Activated CD4-positive, alpha-beta memory T cell treated with anti-CD3 and anti-CD28 coated beads for 36 hours (primary cell): Measurements from ENCODE around the gene PLEKHF1. TPM values are rescaled to one million over a fixed set of nuclear protein-coding genes. Genes with fewer than 3 reads are reported as not detected.

Experiments used
- CTCF ChIA-PET: fragments of 350-600 bp; sonication (Branson Sonifier 250); formaldehyde crosslinking; loops from one replicate; lab custom pipeline; 2021; ENCODE audit warnings: antibody characterized with exemption, inconsistent platforms; lab: Charles Lee
- POLR2A ChIA-PET: fragments of 350-600 bp; sonication (Branson Sonifier 250); formaldehyde crosslinking; loops from one replicate; lab custom pipeline; 2021; ENCODE audit warnings: antibody characterized with exemption; lab: Charles Lee
- DNase-seq: peaks from one replicate; pipeline ENCODE4 v3.0.0-alpha.2; 2020
- H3K27ac Mint-ChIP-seq: one replicate; pipeline ENCODE4 v1.8.0; 2021; ENCODE audit warnings: mixed read lengths
- H3K27me3 Mint-ChIP-seq: one replicate; pipeline ENCODE4 v1.8.0; 2021; ENCODE audit warnings: mixed read lengths
- H3K36me3 Mint-ChIP-seq: one replicate; pipeline ENCODE4 v1.8.0; 2021; ENCODE audit warnings: mixed read lengths
- H3K4me1 Mint-ChIP-seq: one replicate; pipeline ENCODE4 v1.8.0; 2021; ENCODE audit warnings: low read depth, mixed read lengths
- H3K4me3 Mint-ChIP-seq: one replicate; pipeline ENCODE4 v1.8.0; 2021; ENCODE audit warnings: mild to moderate bottlenecking, mixed read lengths
- H3K9me3 Mint-ChIP-seq: one replicate; pipeline ENCODE4 v1.8.0; 2021; ENCODE audit warnings: mixed read lengths
- intact Hi-C: fragments of 100-400 bp; cut with micrococcal nuclease; formaldehyde crosslinking; loops from one replicate; pipeline ENCODE4 v1.15.1; 2023
- total RNA-seq, 2 experiments: library from RNA; stranded (reverse); gene quantifications; one replicate each; pipeline ENCODE4 v1.2.3, GENCODE V29; 2021

Gene PLEKHF1
- total RNA-seq, 2 experiments from 2014 or later: 23.6 to 24.3 TPM

DNA sequence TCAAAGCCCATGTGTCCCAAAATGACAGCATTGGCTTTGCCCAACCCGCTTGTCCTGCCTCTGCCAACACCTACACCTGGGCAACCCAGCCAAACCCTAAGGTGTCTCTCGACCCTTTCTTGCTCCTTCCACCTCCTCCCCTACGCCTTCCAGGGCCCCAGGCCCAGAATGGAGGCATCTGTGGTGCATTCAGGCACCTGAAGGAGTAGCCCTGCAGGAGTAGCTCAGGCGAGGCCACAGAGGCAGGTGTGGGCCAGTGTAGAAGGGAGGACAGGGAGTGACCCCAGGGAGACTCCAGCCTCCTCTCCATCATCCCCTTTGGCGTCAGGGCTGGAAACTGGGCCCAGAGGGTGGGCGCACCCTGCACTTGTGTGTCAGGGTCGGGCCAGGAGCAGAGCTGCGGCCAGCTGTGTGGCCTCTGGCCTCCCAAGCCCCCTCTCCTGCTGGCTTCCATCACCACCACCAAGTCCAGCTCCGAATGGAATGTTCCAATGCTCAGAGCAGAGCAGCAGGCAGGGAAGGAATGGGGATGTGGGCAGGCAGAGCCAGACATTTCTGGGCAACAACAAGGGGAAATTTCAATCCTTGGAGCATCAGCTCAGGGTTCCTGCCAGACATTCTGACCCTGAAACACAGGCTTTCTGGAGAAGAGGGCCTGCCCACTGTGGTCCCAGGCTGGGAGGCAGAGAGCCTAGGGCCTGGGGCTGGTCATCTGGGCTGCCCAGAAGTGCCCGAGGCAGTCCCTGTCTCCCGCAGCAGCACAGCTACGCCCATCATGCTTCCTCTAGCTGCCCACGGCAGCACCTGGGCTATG, 16.4 kb downstream of the PLEKHF1 start:
- ChIA-PET CTCF (interaction anchor here (1.1 to 2.6 kb wide), 9 partner anchors 9 to 74 kb away, joined by 3 to 11 read pairs (median 7); partner anchors contain the start of genes C19orf12 and PLEKHF1), POLR2A (interaction anchor here (2.2 to 6.3 kb wide), 2 partner anchors 9 to 14 kb away, joined by 16 to 37 read pairs; partner anchors contain the start of gene PLEKHF1)
- H3K27me3 Mint-ChIP-seq: no peaks in the 10 kb centered on the region
- H3K27ac Mint-ChIP-seq: peak overlapping the region; percentile 89
- H3K36me3 Mint-ChIP-seq: peaks cover 4% of the 10 kb centered on the region
- intact Hi-C loops: no loop called here
- peak overlapping the region; percentile 63 for H3K4me3 Mint-ChIP-seq
- H3K9me3 Mint-ChIP-seq: no peaks in the 10 kb centered on the region
- peaks cover 52% of the 10 kb centered on the region for H3K4me1 Mint-ChIP-seq
- no peak for DNase-seq

DNA sequence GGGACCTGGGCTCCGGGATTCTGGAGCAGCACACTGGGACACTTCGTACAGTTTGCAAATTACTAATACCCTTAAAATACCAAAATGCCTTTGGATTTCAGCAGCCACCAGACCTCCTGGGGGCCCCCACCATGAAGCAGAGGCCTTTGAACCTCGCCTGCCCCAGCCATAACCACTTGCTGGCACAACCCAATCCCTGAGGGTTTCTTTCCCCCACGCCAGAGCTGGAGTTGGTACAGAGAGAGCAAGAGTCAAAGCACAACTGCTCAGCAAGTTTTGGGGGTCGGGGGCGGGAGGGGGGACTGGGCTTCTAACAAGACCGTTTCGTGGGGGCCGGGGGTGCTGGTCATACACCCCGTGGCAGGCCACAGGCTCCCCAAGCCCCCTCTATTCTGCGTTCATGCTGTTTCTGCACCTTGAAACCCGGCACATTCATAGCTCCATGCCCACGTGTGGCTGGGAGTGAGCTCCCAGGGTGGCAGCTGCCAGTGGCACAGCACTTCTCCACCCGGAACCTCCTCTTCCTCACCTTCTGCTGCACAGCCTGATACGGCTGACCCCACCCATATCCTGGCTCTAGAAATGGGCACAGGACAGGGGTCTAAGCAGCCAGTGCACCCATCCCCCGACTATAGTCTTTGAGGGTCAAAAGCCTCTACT, 17.1 kb downstream of the PLEKHF1 start:
- DNase-seq: no peak
- H3K9me3 Mint-ChIP-seq: no peaks in the 10 kb centered on the region
- ChIA-PET CTCF (interaction anchor here (1.1 to 2.4 kb wide), 6 partner anchors 8 to 75 kb away, joined by 3 to 11 read pairs (median 7); partner anchors contain the start of gene C19orf12), POLR2A (interaction anchor here (0.6 to 6.3 kb wide), 3 partner anchors 10 to 76 kb away, joined by 4 to 37 read pairs (median 16); partner anchors contain the start of gene PLEKHF1)
- H3K27me3 Mint-ChIP-seq: no peaks in the 10 kb centered on the region
- no peaks in the 10 kb centered on the region for H3K36me3 Mint-ChIP-seq
- H3K4me1 Mint-ChIP-seq: peaks cover 51% of the 10 kb centered on the region
- H3K4me3 Mint-ChIP-seq: no peak overlapping the region
- intact Hi-C loops: no loop called here
- H3K27ac Mint-ChIP-seq: no peak overlapping the region

DNA sequence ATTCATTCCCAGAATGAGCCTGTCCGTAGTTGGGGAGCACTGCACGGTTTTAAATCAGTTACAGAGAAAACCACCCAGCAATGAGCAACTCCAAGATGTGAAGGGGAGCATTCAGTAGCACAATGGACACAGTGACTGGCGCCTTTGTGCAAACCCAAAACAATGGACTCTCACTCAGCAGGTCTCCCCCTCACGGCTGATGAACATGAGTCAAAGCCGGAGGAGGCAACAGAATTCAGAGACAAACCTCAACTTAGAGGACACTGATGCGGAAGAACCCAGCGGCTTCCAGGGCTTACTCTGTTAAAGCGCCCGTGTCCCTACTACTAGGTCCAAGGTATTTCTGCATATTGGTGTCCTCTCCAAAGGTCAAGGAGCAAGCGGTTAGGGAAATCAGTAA, 17.7 kb downstream of the PLEKHF1 start:
- Mint-ChIP-seq H3K4me1 (peaks cover 53% of the 10 kb centered on the region), H3K27ac (no peak overlapping the region), H3K9me3 (no peaks in the 10 kb centered on the region), H3K27me3 (no peaks in the 10 kb centered on the region), H3K36me3 (no peaks in the 10 kb centered on the region), H3K4me3 (no peak overlapping the region)
- no peak for DNase-seq
- ChIA-PET CTCF (interaction anchor here (2.4 kb wide), 1 partner anchor 33 kb away, joined by 9 read pairs; the partner anchor contains the start of gene C19orf12), POLR2A (interaction anchor here (0.6 to 1.1 kb wide), 2 partner anchors 11 to 76 kb away, joined by 3 to 4 read pairs; no protein-coding TSS in a partner anchor)
- intact Hi-C loops: no loop called here

DNA sequence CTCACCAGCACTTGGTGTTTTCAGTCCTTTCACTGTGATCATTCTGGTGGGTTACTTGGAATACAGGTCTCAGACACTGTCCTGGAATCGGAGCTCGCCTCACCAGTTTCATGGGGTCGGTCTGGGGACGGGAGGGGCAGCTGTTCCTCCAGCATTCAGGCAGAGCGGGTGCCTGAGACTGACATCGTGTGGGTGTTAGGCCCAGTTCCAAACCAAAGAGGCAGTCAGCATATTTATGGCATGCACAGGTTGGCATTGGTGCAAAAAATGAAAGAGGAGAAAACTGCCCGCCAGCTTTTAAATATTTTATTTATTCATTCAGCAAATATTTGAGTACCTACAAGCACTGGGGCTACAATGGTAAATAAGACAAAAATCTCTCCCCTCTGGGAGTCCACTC, 20.1 kb downstream of the PLEKHF1 start:
- H3K4me3 Mint-ChIP-seq: no peak overlapping the region
- no peak overlapping the region for H3K27ac Mint-ChIP-seq
- peaks cover 4% of the 10 kb centered on the region for H3K9me3 Mint-ChIP-seq
- H3K4me1 Mint-ChIP-seq: peaks cover 47% of the 10 kb centered on the region
- intact Hi-C loops: no loop called here
- ChIA-PET CTCF (interaction anchor here (1.2 to 1.6 kb wide), 2 partner anchors 18 to 75 kb away, joined by 3 to 4 read pairs; no protein-coding TSS in a partner anchor), POLR2A (interaction anchor here (0.8 to 1.3 kb wide), 2 partner anchors 14 to 79 kb away, joined by 3 read pairs; partner anchors contain the start of gene POP4)
- no peak for DNase-seq
- H3K27me3 Mint-ChIP-seq: no peaks in the 10 kb centered on the region
- peaks cover 5% of the 10 kb centered on the region for H3K36me3 Mint-ChIP-seq

DNA sequence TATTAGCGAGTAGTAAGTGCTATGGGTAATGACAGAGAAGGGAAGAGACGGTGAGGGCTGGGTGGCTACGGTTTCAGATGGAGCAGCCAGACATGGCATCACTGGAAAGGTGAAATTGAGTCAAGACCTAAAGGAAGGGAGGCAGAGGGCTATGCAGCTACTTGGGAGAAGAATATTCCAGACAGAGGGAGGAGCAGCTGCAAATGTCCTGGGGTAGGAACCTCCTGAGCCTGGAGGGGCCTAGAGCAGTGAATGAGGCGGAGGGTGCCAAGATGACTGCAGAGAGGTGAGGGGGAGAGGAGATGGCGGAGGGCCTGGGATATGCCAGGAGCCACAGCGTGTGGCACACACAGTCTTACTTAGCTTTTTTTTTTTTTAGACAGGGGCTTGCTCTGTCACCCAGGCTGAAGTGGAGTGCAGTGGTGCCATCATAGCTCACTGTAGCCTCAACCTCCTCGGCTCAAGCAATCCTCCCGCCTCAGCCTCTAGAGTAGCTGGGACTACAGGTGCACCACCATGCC, 21.1 kb downstream of the PLEKHF1 start:
- ChIA-PET POLR2A (interaction anchor here (0.7 to 1.4 kb wide), 2 partner anchors 8 to 80 kb away, joined by 3 read pairs; partner anchors contain the start of gene POP4), CTCF (interaction anchor here (0.7 to 1.6 kb wide), 5 partner anchors 15 to 303 kb away, joined by 3 to 9 read pairs (median 4); partner anchors contain the start of gene PLEKHF1)
- Mint-ChIP-seq H3K36me3 (peaks cover 5% of the 10 kb centered on the region), H3K9me3 (peaks cover 10% of the 10 kb centered on the region), H3K4me3 (no peak overlapping the region), H3K4me1 (peaks cover 41% of the 10 kb centered on the region), H3K27ac (no peak overlapping the region), H3K27me3 (no peaks in the 10 kb centered on the region)
- intact Hi-C loops: no loop called here
- no peak for DNase-seq

DNA sequence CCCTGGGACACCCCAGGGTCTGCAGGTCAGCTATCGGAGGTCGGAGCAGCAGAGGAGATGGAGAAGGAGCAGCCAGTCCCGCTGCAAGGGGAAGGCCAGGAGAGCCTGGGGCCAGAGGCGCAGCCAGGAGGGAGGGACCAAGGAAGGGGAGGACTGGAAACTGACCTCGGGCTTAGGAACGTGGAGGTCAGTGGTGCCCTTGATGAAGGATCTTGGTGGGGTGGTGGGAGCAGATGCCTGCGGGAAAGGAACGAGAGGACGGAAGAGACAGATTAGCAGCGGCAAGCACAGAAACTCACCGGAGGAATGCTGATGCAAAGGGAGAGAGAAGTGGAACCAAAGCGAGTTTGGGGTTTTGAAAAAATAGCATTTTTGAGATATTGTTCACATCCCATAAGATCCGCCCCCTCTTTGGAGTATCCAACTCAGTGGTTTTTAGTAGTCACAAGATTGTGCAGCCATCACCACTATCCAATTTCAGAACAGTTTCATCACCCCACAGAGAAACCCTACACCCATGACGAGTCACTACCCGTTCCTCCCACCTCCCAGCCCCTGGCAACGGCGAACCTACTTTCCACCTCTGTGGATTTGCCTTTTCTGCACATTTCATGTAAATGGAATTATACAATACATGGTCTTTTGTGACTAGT, 22.1 kb downstream of the PLEKHF1 start:
- Mint-ChIP-seq H3K27ac (peak overlapping the region; percentile 76), H3K9me3 (peaks cover 10% of the 10 kb centered on the region), H3K36me3 (peaks cover 5% of the 10 kb centered on the region), H3K27me3 (no peaks in the 10 kb centered on the region), H3K4me3 (no peak overlapping the region), H3K4me1 (peaks cover 37% of the 10 kb centered on the region)
- POLR2A ChIA-PET: interaction anchor here (0.7 to 1.4 kb wide), 2 partner anchors 9 to 81 kb away, joined by 3 read pairs; partner anchors contain the start of gene POP4
- CTCF ChIA-PET: interaction anchor here (0.7 to 7.9 kb wide), 5 partner anchors 16 to 304 kb away, joined by 3 to 130 read pairs (median 5); partner anchors contain the start of gene PLEKHF1
- intact Hi-C loops: loop anchor here (1.0 kb wide), 1 partner anchor 16 kb away; no protein-coding TSS in a partner anchor
- peak; percentile 78 for DNase-seq

DNA sequence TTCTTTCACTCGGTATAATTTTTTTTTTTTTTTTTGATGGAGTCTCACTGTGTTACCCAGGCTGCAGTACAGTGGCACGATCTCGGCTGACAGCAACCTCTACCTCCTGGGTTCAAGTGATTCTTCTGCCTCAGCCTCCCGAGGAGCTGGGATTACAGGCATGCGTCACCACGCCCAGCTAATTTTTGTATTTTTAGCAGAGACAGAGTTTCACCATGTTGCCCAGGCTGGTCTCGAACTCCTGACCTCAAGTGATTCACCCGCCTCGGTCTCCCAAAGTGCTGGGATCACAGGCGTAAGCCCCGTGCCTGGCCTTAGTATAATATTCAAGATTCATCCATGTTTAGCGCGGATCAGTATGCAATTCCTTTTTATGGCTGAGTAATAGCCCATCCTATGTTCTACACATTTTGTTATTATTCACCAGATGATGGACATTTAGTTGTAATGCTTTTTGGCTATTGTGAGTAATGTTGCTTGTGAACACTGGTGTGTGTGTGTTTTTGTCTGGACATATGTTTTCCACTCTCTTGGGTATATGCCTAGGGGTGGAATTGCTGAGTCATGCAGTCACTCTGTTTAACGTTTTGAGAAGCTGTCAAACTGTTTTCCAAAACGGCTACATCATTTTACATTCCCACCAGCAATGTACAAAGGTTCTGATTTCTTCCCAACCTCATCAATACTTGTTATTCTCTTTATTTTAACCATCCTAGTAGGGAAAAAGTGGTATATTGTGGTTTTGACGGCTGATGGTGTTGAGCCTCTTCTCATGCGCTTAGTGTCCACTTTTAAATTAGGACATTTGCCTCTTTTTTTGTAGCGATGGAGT, 22.9 kb downstream of the PLEKHF1 start:
- Mint-ChIP-seq H3K36me3 (peaks cover 5% of the 10 kb centered on the region), H3K27ac (peak overlapping the region; percentile 56), H3K9me3 (peaks cover 10% of the 10 kb centered on the region), H3K4me1 (peaks cover 34% of the 10 kb centered on the region), H3K4me3 (no peak overlapping the region), H3K27me3 (no peaks in the 10 kb centered on the region)
- intact Hi-C loops: loop anchor here (1.0 kb wide), 1 partner anchor 17 kb away; no protein-coding TSS in a partner anchor
- POLR2A ChIA-PET: no interaction called here
- DNase-seq: no peak
- CTCF ChIA-PET: interaction anchor here (0.6 to 7.9 kb wide), 4 partner anchors 9 to 378 kb away, joined by 3 to 130 read pairs (median 4); no protein-coding TSS in a partner anchor

DNA sequence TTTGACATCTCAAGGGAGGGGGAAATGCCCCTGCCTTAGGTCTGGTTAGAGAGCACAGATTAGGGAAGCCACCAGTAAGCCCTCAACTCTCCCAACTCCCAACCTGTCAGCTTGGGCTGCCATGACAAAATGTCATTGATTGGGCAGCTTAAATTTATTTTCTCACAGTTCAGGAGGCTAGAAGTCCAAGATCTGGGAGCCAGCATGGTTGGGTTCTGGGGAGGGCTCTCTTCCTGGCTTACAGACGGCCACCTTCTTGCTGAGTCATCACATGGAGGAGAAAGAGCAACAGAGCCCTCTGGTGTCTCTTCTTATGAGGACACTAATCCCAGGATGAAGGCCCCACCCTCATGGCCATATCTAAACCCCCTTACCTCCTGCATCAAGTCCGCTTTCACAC, 25.6 kb downstream of the PLEKHF1 start:
- intact Hi-C loops: loop anchor here (1.0 to 5.0 kb wide), 4 partner anchors 20 to 164 kb away; partner anchors contain the start of genes POP4 and VSTM2B
- peaks cover 5% of the 10 kb centered on the region for H3K36me3 Mint-ChIP-seq
- peaks cover 39% of the 10 kb centered on the region for H3K4me1 Mint-ChIP-seq
- H3K9me3 Mint-ChIP-seq: peaks cover 10% of the 10 kb centered on the region
- ChIA-PET CTCF (interaction anchor here (0.6 to 7.9 kb wide), 15 partner anchors 9 to 469 kb away, joined by 3 to 130 read pairs (median 5); partner anchors contain the start of genes C19orf12, PLEKHF1 and POP4), POLR2A (interaction anchor here (0.6 to 1.9 kb wide), 3 partner anchors 23 to 322 kb away, joined by 3 to 6 read pairs (median 3); no protein-coding TSS in a partner anchor)
- H3K27me3 Mint-ChIP-seq: no peaks in the 10 kb centered on the region
- H3K27ac Mint-ChIP-seq: peak overlapping the region; percentile 50
- peak; percentile 73 for DNase-seq
- H3K4me3 Mint-ChIP-seq: no peak overlapping the region

DNA sequence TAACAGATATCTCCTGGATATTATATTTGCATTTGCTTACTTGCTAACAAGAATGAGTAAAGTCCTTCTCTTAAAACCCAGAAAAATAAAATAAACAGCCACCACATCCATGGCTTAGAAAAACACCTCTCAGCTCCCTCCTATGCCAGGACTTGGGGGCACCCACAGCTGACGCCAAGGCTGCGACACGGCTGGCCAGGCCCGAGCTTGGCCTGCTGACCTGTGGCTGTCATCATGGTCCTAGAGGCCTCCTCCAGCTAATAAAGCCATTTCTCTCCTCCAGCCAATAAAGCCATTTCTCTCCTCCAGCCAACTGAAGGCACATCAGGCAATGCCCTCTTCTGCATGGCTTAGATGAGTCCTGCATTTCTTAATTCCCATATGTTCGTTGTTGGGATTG, 28.9 kb downstream of the PLEKHF1 start:
- H3K27me3 Mint-ChIP-seq: no peaks in the 10 kb centered on the region
- H3K4me1 Mint-ChIP-seq: peaks cover 15% of the 10 kb centered on the region
- POLR2A ChIA-PET: interaction anchor here (1.4 kb wide), 1 partner anchor 22 kb away, joined by 3 read pairs; no protein-coding TSS in a partner anchor
- intact Hi-C loops: loop anchor here (1.0 to 5.0 kb wide), 2 partner anchors 22 to 167 kb away; partner anchors contain the start of gene VSTM2B
- CTCF ChIA-PET: interaction anchor here (0.8 to 7.9 kb wide), 15 partner anchors 10 to 87 kb away, joined by 3 to 130 read pairs (median 8); partner anchors contain the start of genes C19orf12, PLEKHF1 and POP4
- no peak for DNase-seq
- H3K27ac Mint-ChIP-seq: no peak overlapping the region
- no peak overlapping the region for H3K4me3 Mint-ChIP-seq
- H3K36me3 Mint-ChIP-seq: peaks cover 5% of the 10 kb centered on the region
- H3K9me3 Mint-ChIP-seq: peaks cover 10% of the 10 kb centered on the region
